ENCODE measurements around the gene CARD11.
A peak's percentile ranks its signal among the peaks of the same experiment; 100 is the strongest.

DNA sequence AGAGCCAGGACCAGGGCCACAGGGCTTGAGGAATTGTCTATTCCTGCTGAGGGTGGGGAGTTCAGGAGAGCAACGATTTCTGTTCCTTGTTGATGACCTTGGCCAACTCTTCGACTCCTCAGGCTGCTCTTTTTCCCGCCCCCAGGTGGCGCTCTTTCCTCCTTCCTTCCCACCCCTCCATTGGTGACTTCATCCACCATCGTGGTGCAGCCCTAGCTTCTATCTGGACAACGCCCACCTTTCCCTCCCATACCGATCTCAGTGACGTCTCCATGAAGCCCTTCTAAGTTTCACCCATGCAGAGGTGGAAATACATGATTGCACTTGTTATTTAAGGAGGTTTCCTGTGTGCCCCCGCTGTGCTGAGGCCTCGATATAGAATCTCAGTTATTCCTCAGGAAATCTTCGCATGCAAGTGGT lies 22.1 kb upstream of the CARD11 start:
- TF ChIP-seq, protein P1, sequence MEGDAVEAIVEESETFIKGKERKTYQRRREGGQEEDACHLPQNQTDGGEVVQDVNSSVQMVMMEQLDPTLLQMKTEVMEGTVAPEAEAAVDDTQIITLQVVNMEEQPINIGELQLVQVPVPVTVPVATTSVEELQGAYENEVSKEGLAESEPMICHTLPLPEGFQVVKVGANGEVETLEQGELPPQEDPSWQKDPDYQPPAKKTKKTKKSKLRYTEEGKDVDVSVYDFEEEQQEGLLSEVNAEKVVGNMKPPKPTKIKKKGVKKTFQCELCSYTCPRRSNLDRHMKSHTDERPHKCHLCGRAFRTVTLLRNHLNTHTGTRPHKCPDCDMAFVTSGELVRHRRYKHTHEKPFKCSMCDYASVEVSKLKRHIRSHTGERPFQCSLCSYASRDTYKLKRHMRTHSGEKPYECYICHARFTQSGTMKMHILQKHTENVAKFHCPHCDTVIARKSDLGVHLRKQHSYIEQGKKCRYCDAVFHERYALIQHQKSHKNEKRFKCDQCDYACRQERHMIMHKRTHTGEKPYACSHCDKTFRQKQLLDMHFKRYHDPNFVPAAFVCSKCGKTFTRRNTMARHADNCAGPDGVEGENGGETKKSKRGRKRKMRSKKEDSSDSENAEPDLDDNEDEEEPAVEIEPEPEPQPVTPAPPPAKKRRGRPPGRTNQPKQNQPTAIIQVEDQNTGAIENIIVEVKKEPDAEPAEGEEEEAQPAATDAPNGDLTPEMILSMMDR (CRISPR knock-in tag; IDR thresholded peaks at IDR 0.05) = peak; percentile 55
- TF ChIP-seq CHD2 (IDR thresholded peaks at IDR 0.05; ENCODE audit: low read depth, low read length) (no peak), NR1H2 (CRISPR knock-in tag; IDR thresholded peaks at IDR 0.05; ENCODE audit: borderline replicate concordance, low read depth) (no peak), ARNTL (CRISPR knock-in tag; IDR thresholded peaks at IDR 0.05) (no peak)
